Measurements from ENCODE around the gene PADI3. TPM values are rescaled to one million over a fixed set of nuclear protein-coding genes. Genes with fewer than 3 reads are reported as not detected.

PADI3 gene
- total and polyA plus RNA-seq, 9 of the 15 experiments (the other 6 are each of a cell fraction or from before 2014, with no cell fraction given) = not detected

DNA sequence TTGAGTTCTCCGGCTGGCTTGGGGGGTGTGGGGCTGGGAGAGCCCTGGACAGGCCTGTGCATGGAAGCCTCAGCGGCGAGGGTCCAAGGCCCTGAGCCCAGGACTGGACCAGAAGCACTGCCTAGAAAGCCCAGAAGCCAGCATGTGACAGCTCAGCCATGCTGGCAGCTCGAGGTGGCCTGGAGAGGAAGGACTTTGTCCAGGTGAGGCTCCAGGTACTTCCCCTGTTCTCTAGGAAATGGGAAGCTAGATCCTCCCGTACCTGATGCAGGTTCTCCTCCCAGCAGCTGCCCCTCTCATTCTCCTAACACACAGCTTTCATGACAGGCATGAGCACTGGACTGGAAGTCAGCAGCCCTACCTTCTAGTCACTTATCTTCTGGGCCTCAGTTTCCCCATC lies 6.4 kb downstream of the PADI3 start:
- ATAC-seq (no peak), DNase-seq (ENCODE audit: extremely low read depth in 1 of 4, low spot score in 3 of 4) (no peak), FAIRE-seq (no peak)
- in situ Hi-C loops (cut with MboI) (no loop called here), intact Hi-C loops (cut with micrococcal nuclease) (no loop called here)
- Histone ChIP-seq H3K79me2 (ENCODE audit: control insufficient read depth, insufficient read depth, low read length) (no peaks in the 10 kb centered on the region), H3K9ac (ENCODE audit: insufficient read depth in 1 of 2, low read depth in 2 of 2, low read length in 2 of 2) (no peak overlapping the region), H3K9me1 (ENCODE audit: control insufficient read depth, insufficient read depth, low read length) (no peaks in the 10 kb centered on the region), H4K20me1 (replicated peaks; ENCODE audit: control insufficient read depth, insufficient read depth, low read length) (peaks cover 9% of the 10 kb centered on the region), H3K9me3 (replicated peaks; ENCODE audit: control insufficient read depth, insufficient read depth, low read depth, low read length) (no peaks in the 10 kb centered on the region), H3K27me3 (ENCODE audit: control insufficient read depth in 2 of 2, insufficient read depth in 2 of 2, low read length in 2 of 2) (peaks cover 13 to 68% of the 10 kb centered on the region in 2 experiments; a peak in 4 of 5 replicates), H3K27ac (ENCODE audit: extremely low read depth, low read depth, low read length) (no peak overlapping the region), H3K4me3 (no peak overlapping the region), H2AFZ (ENCODE audit: low read depth, low read length) (no peak overlapping the region), H3K36me3 (ENCODE audit: control insufficient read depth, insufficient read depth, low read length) (no peaks in the 10 kb centered on the region), H3K4me2 (ENCODE audit: insufficient read depth, low read length) (no peak overlapping the region), H3K4me1 (replicated peaks in 1 of 2; ENCODE audit: control insufficient read depth in 2 of 2, insufficient read depth in 2 of 2, low read length in 2 of 2) (0 out of 5 replicates have a peak, but pooled peaks cover 0 to 3% of the 10 kb centered on the region in 2 experiments)
- no TSS peak for BruUV-seq (replicated peaks)
- WGBS (ENCODE audit: insufficient coverage, low coverage, missing lambda C conversion rate) = 0% methylated on average over 5 of the region's 5 CpGs
- POLR2A ChIA-PET = no interaction called here
- TF ChIP-seq KDM5B (IDR thresholded peaks at IDR 0.05; ENCODE audit: insufficient replicate concordance, low read depth, low read length) (no peak), FOXA3 (CRISPR knock-in tag; conservative IDR thresholded peaks at IDR 0.05 in 1 of 2, IDR thresholded peaks at IDR 0.05 in 1 of 2) (no peak)
- CTCF ChIA-PET (ENCODE audit: low intra/inter-chr PET ratio) = no interaction called here

- Histone ChIP-seq H3K9me1 (ENCODE audit: control insufficient read depth, insufficient read depth, low read length) (no peaks in the 10 kb centered on the region), H3K9ac (ENCODE audit: insufficient read depth in 1 of 2, low read depth in 2 of 2, low read length in 2 of 2) (no peak overlapping the region), H3K4me2 (ENCODE audit: insufficient read depth, low read length) (no peak overlapping the region), H3K36me3 (ENCODE audit: control insufficient read depth, insufficient read depth, low read length) (no peaks in the 10 kb centered on the region), H3K27ac (ENCODE audit: extremely low read depth, low read depth, low read length) (no peak overlapping the region), H3K79me2 (ENCODE audit: control insufficient read depth, insufficient read depth, low read length) (no peaks in the 10 kb centered on the region), H3K9me3 (replicated peaks; ENCODE audit: control insufficient read depth, insufficient read depth, low read depth, low read length) (no peaks in the 10 kb centered on the region), H3K4me3 (no peak overlapping the region), H2AFZ (ENCODE audit: low read depth, low read length) (no peak overlapping the region), H4K20me1 (replicated peaks; ENCODE audit: control insufficient read depth, insufficient read depth, low read length) (peaks cover 9% of the 10 kb centered on the region), H3K27me3 (ENCODE audit: control insufficient read depth in 2 of 2, insufficient read depth in 2 of 2, low read length in 2 of 2) (peaks cover 9 to 60% of the 10 kb centered on the region in 2 experiments; a peak in 4 of 5 replicates), H3K4me1 (replicated peaks in 1 of 2; ENCODE audit: control insufficient read depth in 2 of 2, insufficient read depth in 2 of 2, low read length in 2 of 2) (no peaks in the 10 kb centered on the region)
- WGBS (ENCODE audit: insufficient coverage, low coverage, missing lambda C conversion rate) = 5% methylated on average over 9 of the region's 9 CpGs
- in situ Hi-C loops (cut with MboI) (no loop called here), intact Hi-C loops (cut with micrococcal nuclease) (no loop called here)
- CTCF ChIA-PET (ENCODE audit: low intra/inter-chr PET ratio) = no interaction called here
- FAIRE-seq (no peak), DNase-seq (ENCODE audit: extremely low read depth in 1 of 4, low spot score in 3 of 4) (no peak), ATAC-seq (no peak)
- POLR2A ChIA-PET = no interaction called here
- no TSS peak for BruUV-seq (replicated peaks)
- TF ChIP-seq HDAC1 (IDR thresholded peaks at IDR 0.05) (no peak), TSHZ1 (CRISPR knock-in tag; IDR thresholded peaks at IDR 0.05) (no peak), KLF6 (CRISPR knock-in tag; IDR thresholded peaks at IDR 0.05; ENCODE audit: borderline replicate concordance) (no peak), PCBP2 (IDR thresholded peaks at IDR 0.05; ENCODE audit: low read depth, low read length, poor library complexity, severe bottlenecking) (no peak), PRPF4 (IDR thresholded peaks at IDR 0.05; ENCODE audit: insufficient read depth, low read depth, low read length, poor library complexity, severe bottlenecking) (no peak)
Observed at GRCh38 chr1:17258116-17258757, 9.3 kb downstream of the PADI3 start.
